GM19452 (cell line): ENCODE data around the gene C19orf25.
A peak's percentile ranks its signal among the peaks of the same experiment; 100 is the strongest.
"Not testable (repeated sequence)": the region's sequence is repeated elsewhere in the genome, so short reads cannot be mapped to it uniquely, and the experiment has no call there.

Experiments used
- ATAC-seq: cut with Tn5 transposase; IDR thresholded peaks from one replicate; pipeline ENCODE4 v1.9.1; 2021; ENCODE audit not compliant: unreplicated experiment

Gene C19orf25

GRCh38 chr19:1478934-1479707 is at the start of gene C19orf25:
Gene C19orf25, minus strand, starts transcription at chr19:1479215. Its CDS starts 312 bp downstream, at chr19:1478903.
- peak; percentile 87 for ATAC-seq

- no peak for ATAC-seq
Measured at GRCh38 chr19:1527650-1528309, 48.8 kb upstream of the C19orf25 start.

- no peak for ATAC-seq
Measured at GRCh38 chr19:1526979-1527649, 48.1 kb upstream of the C19orf25 start.

GRCh38 chr19:1526066-1526778 is 47.2 kb upstream of the C19orf25 start:
- no peak for ATAC-seq

GRCh38 chr19:1525343-1525742 is 46.3 kb upstream of the C19orf25 start:
- ATAC-seq = no peak

GRCh38 chr19:1524972-1525325 is 45.9 kb upstream of the C19orf25 start:
- ATAC-seq = no peak

GRCh38 chr19:1524287-1524971 is 45.4 kb upstream of the C19orf25 start:
- ATAC-seq = no peak

- ATAC-seq = no peak
Measured at GRCh38 chr19:1523412-1524286, 44.6 kb upstream of the C19orf25 start, which contains the start of gene PLK5. Gene PLK5, plus strand, starts transcription at chr19:1524077. Its CDS starts 2,920 bp downstream, at chr19:1526997.

- ATAC-seq = no peak
Measured at GRCh38 chr19:1522838-1523237, 43.8 kb upstream of the C19orf25 start.

GRCh38 chr19:1522061-1522460 is 43.0 kb upstream of the C19orf25 start:
- ATAC-seq = no peak

- ATAC-seq = no peak
Measured at GRCh38 chr19:1521636-1522035, 42.6 kb upstream of the C19orf25 start.

GRCh38 chr19:1520203-1520780 is 41.3 kb upstream of the C19orf25 start:
- ATAC-seq = no peak

- not testable (repeated sequence) for ATAC-seq
Measured at GRCh38 chr19:1519802-1520201, 40.8 kb upstream of the C19orf25 start.

GRCh38 chr19:1518471-1518870 is 39.5 kb upstream of the C19orf25 start:
- ATAC-seq = no peak

GRCh38 chr19:1516395-1516753 is 37.4 kb upstream of the C19orf25 start:
- ATAC-seq = no peak

GRCh38 chr19:1514986-1515721 is 36.1 kb upstream of the C19orf25 start:
- ATAC-seq = no peak

GRCh38 chr19:1514295-1514661 is 35.3 kb upstream of the C19orf25 start:
- no peak for ATAC-seq

- no peak for ATAC-seq
Measured at GRCh38 chr19:1513499-1514294, 34.7 kb upstream of the C19orf25 start.
